ENCODE data around the gene KRTAP2-4.
"Not testable (repeated sequence)": the region's sequence is repeated elsewhere in the genome, so short reads cannot be mapped to it uniquely, and the experiment has no call there.

KRTAP2-4 gene

GRCh38 chr17:41054025-41054424 lies 11.7 kb downstream of the KRTAP2-4 start:
- no peak overlapping the region for H3K4me3 ChIP-seq (ENCODE audit: low read length)
- TF ChIP-seq ZNF274 (IDR thresholded peaks at IDR 0.05; ENCODE audit: low read depth, low read length): no peak

- no peak overlapping the region for H3K4me3 ChIP-seq (ENCODE audit: low read length)
- TF ChIP-seq ZNF274 (IDR thresholded peaks at IDR 0.05; ENCODE audit: low read depth, low read length): no peak
Measured at GRCh38 chr17:41052566-41052965, 13.1 kb downstream of the KRTAP2-4 start.

GRCh38 chr17:41049110-41049509 lies 16.6 kb downstream of the KRTAP2-4 start:
- H3K4me3 ChIP-seq (ENCODE audit: low read length): no peak overlapping the region
- no peak for TF ChIP-seq ZNF274 (IDR thresholded peaks at IDR 0.05; ENCODE audit: low read depth, low read length)

DNA sequence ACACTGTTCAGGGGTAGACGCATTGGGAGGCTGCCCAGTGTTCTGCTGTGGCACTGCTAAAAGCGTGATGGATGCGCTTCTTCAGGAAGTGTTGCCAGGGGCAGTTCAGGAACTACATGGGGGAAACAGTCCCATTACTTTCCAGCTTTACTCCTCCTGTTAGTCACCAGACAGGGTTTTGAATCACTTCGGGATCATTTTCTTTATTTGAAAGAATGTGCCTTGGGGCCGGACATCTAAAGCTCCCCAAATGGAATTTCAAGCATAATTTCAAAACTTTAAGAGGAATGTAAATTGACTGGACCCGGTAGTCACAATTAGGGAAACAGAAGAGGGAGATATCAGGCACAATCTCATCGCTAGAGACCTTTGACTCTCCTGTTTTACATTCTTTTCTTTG lies 17.2 kb downstream of the KRTAP2-4 start:
- no peak for TF ChIP-seq ZNF274 (IDR thresholded peaks at IDR 0.05; ENCODE audit: low read depth, low read length)
- no peak overlapping the region for H3K4me3 ChIP-seq (ENCODE audit: low read length)

DNA sequence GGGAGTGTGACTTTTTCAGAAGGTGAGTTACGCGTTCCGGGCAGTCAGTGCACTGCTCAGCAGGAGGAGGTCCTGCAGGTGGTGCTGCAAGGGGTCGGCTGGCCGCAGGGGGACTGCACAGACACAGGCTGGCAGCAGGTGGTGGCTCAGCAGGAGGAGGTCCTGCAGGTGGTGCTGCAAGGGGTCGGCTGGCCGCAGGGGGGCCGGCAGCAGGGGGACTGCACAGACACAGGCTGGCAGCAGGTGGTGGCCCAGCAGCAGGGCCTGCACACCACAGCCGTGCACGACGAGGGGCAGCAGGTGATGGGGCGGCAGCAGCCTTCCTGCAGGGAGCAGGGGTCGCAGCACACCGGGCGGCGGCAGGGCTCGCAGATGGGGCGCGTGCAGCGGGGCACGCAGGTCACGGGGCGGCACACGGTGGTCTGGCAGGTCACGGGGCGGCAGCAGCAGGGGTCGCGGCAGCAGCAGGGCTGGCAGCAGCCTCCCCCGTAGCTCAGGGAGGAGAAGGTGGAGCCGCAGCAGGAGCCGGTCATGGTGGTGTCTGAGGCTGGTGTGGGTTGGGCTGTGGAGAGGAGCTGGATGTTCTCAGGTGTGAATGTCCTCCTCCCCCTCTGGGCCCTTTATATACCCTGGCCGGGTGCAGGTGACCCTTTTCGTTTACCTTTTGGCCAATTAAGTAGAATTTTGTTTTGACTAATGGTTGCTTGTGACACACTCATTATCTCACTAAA lies 18.8 kb downstream of the KRTAP2-4 start, which contains the start of gene KRTAP2-1:
Gene KRTAP2-1, minus strand, starts transcription at position 582 of the 731 bp plus-strand sequence. Its CDS starts 49 bp downstream, at position 533.
- H3K4me3 ChIP-seq (ENCODE audit: low read length): not testable (repeated sequence)

DNA sequence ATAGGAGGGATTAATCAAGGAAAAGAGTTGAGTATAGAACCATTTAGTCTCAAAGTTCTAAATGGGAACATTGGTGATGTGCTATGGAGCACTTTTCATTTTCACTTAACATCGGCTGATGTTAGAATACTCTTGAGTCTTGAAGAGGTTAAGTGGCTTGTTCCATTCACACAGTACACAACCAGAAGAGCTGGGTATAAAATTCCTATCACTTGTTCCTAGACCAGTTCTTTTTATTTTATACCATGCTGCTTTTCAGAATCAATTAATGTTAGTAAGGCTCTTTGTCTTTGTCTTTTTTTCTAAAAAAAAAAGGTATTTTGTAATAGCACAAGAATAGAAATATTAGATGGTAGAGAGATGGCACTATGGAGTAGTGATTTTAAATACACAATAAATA lies 22.7 kb downstream of the KRTAP2-4 start:
- no peak overlapping the region for H3K4me3 ChIP-seq (ENCODE audit: low read length)
- no peak for TF ChIP-seq ZNF274 (IDR thresholded peaks at IDR 0.05; ENCODE audit: low read depth, low read length)

DNA sequence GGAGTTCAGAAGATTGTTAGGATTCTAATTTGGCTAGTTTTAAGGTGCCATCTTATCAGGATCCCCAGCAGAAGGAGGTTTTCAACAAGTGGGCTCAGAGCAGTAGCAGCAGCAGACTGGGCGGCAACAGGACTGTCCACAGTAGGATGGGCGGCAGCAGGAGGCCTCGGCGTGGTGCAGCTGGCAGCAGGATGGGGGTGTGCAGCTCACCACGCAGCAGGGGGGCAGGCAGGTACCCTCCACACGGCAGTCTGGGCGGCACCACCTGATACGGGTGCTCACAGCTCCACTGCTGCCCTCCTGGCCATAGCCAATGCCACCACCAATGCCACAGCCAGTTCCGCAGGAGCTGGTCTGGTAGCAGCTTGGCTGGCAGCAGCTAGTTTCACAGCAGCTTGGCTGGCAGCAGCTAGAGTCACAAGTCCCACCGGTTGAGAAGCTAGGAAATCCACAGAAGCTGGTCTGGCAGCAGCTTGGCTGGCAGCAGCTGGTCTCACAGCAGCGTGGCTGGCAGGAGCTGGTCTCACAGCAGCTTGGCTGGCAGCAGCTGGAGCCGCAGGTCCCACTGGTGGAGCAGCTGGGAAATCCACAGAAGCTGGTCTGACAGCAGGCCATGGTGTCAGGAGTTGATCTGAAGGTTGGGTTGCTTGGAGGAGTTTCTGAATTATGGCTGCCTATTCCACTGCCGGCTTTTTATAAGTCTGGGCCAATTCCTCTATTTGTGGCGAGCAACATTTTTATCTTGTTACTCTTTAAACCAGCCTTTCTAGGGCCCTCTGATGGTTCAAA lies 24.7 kb downstream of the KRTAP2-4 start, which contains the start of gene KRTAP1-1:
Gene KRTAP1-1, minus strand, starts transcription at position 668 of the 789 bp plus-strand sequence. Its CDS starts 53 bp downstream, at position 615.
- not testable (repeated sequence) for H3K4me3 ChIP-seq (ENCODE audit: low read length)

GRCh38 chr17:41037853-41038350 lies 27.8 kb downstream of the KRTAP2-4 start:
- TF ChIP-seq ZNF274 (IDR thresholded peaks at IDR 0.05; ENCODE audit: low read depth, low read length): no peak
- no peak overlapping the region for H3K4me3 ChIP-seq (ENCODE audit: low read length)

- not testable (repeated sequence) for H3K4me3 ChIP-seq (ENCODE audit: low read length)
Measured at GRCh38 chr17:41034346-41034935, 31.2 kb downstream of the KRTAP2-4 start, which contains the start of gene KRTAP1-3. KRTAP1-3 (minus strand) TSS chr17:41034874; CDS start chr17:41034821, 53 bp downstream.

GRCh38 chr17:41029633-41030245 lies 35.9 kb downstream of the KRTAP2-4 start, which contains the start of gene KRTAP1-4:
KRTAP1-4 (minus strand) TSS chr17:41030195; CDS start chr17:41030078, 117 bp downstream.
- H3K4me3 ChIP-seq (ENCODE audit: low read length): no peak within 1 kb of the TSS
- TF ChIP-seq ZNF274 (IDR thresholded peaks at IDR 0.05; ENCODE audit: low read depth, low read length): no peak

- no peak for TF ChIP-seq ZNF274 (IDR thresholded peaks at IDR 0.05; ENCODE audit: low read depth, low read length)
- H3K4me3 ChIP-seq (ENCODE audit: low read length): no peak within 1 kb of the TSS
Measured at GRCh38 chr17:41026715-41027471, 38.8 kb downstream of the KRTAP2-4 start, which contains the start of gene KRTAP1-5. KRTAP1-5 (minus strand) TSS chr17:41027208; CDS start chr17:41027155, 53 bp downstream.

- TF ChIP-seq ZNF274 (IDR thresholded peaks at IDR 0.05; ENCODE audit: low read depth, low read length): no peak
- H3K4me3 ChIP-seq (ENCODE audit: low read length): no peak overlapping the region
Measured at GRCh38 chr17:41024697-41025096, 41.0 kb downstream of the KRTAP2-4 start.

GRCh38 chr17:41020336-41020735 lies 45.3 kb downstream of the KRTAP2-4 start:
- H3K4me3 ChIP-seq (ENCODE audit: low read length): no peak overlapping the region
- TF ChIP-seq ZNF274 (IDR thresholded peaks at IDR 0.05; ENCODE audit: low read depth, low read length): no peak
